Erythroblast (primary cell): Measurements from ENCODE around the gene FANCE.

Experiments used
- GATA1 ChIP-seq: IDR thresholded peaks from 2 replicates; pipeline ENCODE4 v1.6.1; 2011; ENCODE audit warnings: low read depth, mild to moderate bottlenecking, control low read depth, low read length, moderate library complexity
- POLR2A ChIP-seq: IDR thresholded peaks from 2 replicates; pipeline ENCODE4 v1.6.1; 2011; ENCODE audit warnings: mild to moderate bottlenecking, low read length

- TF ChIP-seq POLR2A (no peak), GATA1 (no peak)
These were observed 32.7 kb upstream of the FANCE start for GRCh38 chr6:35419417-35419816.
